ENCODE results near the gene PTPRC.

PTPRC gene

DNA sequence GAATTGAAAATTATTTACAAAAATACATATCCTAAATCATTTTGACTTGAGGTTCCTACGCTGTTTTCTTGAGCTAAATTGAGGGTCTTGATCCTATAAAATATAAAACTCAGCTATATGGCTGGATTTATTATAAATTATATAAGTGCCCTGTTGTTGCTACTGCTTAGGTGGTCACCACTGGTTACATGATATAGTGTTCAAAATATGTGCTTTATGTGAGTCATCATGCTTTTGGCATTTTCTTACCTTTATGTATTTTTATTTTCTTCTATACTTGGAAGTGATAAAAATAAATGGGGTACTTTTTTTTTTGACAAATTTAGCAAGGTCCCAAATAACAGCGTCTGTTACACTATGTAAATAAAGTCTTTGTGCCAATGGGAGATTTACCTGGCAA is 31.1 kb upstream of the PTPRC start:
- DNase-seq (ENCODE audit: low read depth in 2 of 2): peak in 1 of 2 donors; percentile 30
- TF ChIP-seq, protein P1, sequence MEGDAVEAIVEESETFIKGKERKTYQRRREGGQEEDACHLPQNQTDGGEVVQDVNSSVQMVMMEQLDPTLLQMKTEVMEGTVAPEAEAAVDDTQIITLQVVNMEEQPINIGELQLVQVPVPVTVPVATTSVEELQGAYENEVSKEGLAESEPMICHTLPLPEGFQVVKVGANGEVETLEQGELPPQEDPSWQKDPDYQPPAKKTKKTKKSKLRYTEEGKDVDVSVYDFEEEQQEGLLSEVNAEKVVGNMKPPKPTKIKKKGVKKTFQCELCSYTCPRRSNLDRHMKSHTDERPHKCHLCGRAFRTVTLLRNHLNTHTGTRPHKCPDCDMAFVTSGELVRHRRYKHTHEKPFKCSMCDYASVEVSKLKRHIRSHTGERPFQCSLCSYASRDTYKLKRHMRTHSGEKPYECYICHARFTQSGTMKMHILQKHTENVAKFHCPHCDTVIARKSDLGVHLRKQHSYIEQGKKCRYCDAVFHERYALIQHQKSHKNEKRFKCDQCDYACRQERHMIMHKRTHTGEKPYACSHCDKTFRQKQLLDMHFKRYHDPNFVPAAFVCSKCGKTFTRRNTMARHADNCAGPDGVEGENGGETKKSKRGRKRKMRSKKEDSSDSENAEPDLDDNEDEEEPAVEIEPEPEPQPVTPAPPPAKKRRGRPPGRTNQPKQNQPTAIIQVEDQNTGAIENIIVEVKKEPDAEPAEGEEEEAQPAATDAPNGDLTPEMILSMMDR (IDR thresholded peaks at IDR 0.05; ENCODE audit: low read depth, low read length): no peak
- H3K4me3 ChIP-seq (replicated peaks in 1 of 2; ENCODE audit: low read depth in 2 of 2, low read length in 2 of 2): no peak overlapping the region

- no peak overlapping the region for H3K4me3 ChIP-seq (replicated peaks in 1 of 2; ENCODE audit: low read depth in 2 of 2, low read length in 2 of 2)
- no peak for DNase-seq (ENCODE audit: low read depth in 2 of 2)
- TF ChIP-seq, protein P1 (IDR thresholded peaks at IDR 0.05; ENCODE audit: low read depth, low read length): no peak
Observed at GRCh38 chr1:198610362-198610761, 28.5 kb upstream of the PTPRC start.

GRCh38 chr1:198611219-198611618 is 27.6 kb upstream of the PTPRC start:
- no peak overlapping the region for H3K4me3 ChIP-seq (replicated peaks in 1 of 2; ENCODE audit: low read depth in 2 of 2, low read length in 2 of 2)
- DNase-seq (ENCODE audit: low read depth in 2 of 2): no peak
- TF ChIP-seq, protein P1 (IDR thresholded peaks at IDR 0.05; ENCODE audit: low read depth, low read length): no peak

- H3K4me3 ChIP-seq (replicated peaks in 1 of 2; ENCODE audit: low read depth in 2 of 2, low read length in 2 of 2): no peak overlapping the region
- TF ChIP-seq, protein P1 (IDR thresholded peaks at IDR 0.05; ENCODE audit: low read depth, low read length): no peak
- DNase-seq (ENCODE audit: low read depth in 2 of 2): no peak
Observed at GRCh38 chr1:198612471-198613260, 26.2 kb upstream of the PTPRC start.

DNA sequence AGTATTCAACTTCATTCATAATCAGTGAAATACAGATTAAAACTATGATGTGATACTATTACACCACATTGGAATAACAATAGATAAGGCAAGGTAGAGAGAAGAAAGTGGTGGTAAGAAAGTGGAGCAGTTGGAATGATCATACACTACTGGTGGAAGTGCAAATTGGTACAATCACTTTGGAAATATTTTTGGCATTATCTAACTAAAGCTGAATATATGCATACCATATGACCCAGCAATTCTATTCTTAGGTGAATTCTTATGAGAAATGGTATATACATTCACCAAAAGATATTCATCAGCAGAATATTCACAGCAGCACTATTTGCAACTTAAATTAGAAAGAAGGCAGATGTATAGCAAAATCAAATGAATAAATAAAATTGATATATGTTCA is 21.4 kb upstream of the PTPRC start:
- no peak overlapping the region for H3K4me3 ChIP-seq (replicated peaks in 1 of 2; ENCODE audit: low read depth in 2 of 2, low read length in 2 of 2)
- TF ChIP-seq, protein P1 (IDR thresholded peaks at IDR 0.05; ENCODE audit: low read depth, low read length): no peak
- no peak for DNase-seq (ENCODE audit: low read depth in 2 of 2)

- H3K4me3 ChIP-seq (replicated peaks in 1 of 2; ENCODE audit: low read depth in 2 of 2, low read length in 2 of 2): no peak overlapping the region
- TF ChIP-seq, protein P1 (IDR thresholded peaks at IDR 0.05; ENCODE audit: low read depth, low read length): no peak
- no peak for DNase-seq (ENCODE audit: low read depth in 2 of 2)
Observed at GRCh38 chr1:198619375-198620140, 19.3 kb upstream of the PTPRC start.

All from cardiac fibroblast (primary cell).